Pancreas (tissue), 10 donors: Measurements from ENCODE around the gene CDHR4. TPM values are rescaled to one million over a fixed set of nuclear protein-coding genes. Genes with fewer than 3 reads are reported as not detected.

Experiments used
- ATAC-seq, 4 donors: fragments of 200-7000 bp; cut with Tn5 transposase; one replicate each; pipeline versions ENCODE4 v1.8.0 to v1.9.1; 2020; ENCODE audit warnings: mild to moderate bottlenecking in 4 of 4, moderate library complexity in 4 of 4
- DNase-seq, 6 donors: peaks; one replicate each; pipeline ENCODE4 v3.0.0-alpha.2; 2020
- FAIRE-seq: peaks from 2 replicates; lab custom pipeline; 2012; peaks lifted over from hg19 to GRCh38; lab: Jason Lieb, UNC
- H3K27ac ChIP-seq, 4 donors: fragments of 200-600 bp; sonication (generic); 1 replicate in 3 of 4; 2 replicates in 1 of 4; pipeline versions ENCODE4 v1.5.0 to v1.8.0; 2020
- H3K27me3 ChIP-seq, 4 donors: fragments of 200-600 bp; one replicate each; pipeline ENCODE4 v1.8.0; 2021
- H3K36me3 ChIP-seq, 3 donors: fragments of 200-600 bp; sonication (generic) in 1 of 3; one replicate each; pipeline versions ENCODE4 v1.5.0 to v1.8.0; 2020 to 2021
- H3K4me1 ChIP-seq, 3 donors: fragments of 200-600 bp; one replicate each; pipeline ENCODE4 v1.8.0; 2021
- H3K4me3 ChIP-seq, 4 donors: fragments of 200-600 bp; sonication (generic) in 2 of 4; one replicate each; pipeline versions ENCODE4 v1.5.0 to v1.8.0; 2020 to 2021
- H3K9me3 ChIP-seq, 4 donors: fragments of 200-600 bp; one replicate each; pipeline ENCODE4 v1.8.0; 2021
- WGBS, 2 donors: extraction: QIAGEN DNeasy Blood & Tissue Kit; methylation state at CpG; one replicate each; pipeline ENCODE4 v1.1.7; 2013; 5-methylcytosine and 5-hydroxymethylcytosine counted together
- intact Hi-C, 3 donors: fragments of 100-400 bp; cut with DNase I; formaldehyde crosslinking; loops; one replicate each; pipeline versions ENCODE4 v1.11.1 to v1.14.2; 2022
- polyA plus RNA-seq, 2 donors: library from polyadenylated mRNA; stranded (reverse); fragments of 200-250 nt; gene quantifications; one replicate each; pipeline ENCODE4 v1.2.3, GENCODE V29; 2013
- total RNA-seq, 6 donors: library from RNA; stranded (reverse); fragmentation: NEBNext Ultra II Directional in 4 of 6; extraction: Animal tissue kit (Norgen Biotek cat#: 25700) in 4 of 6; gene quantifications; one replicate each; pipeline versions ENCODE4 v1.2.1 to v1.2.4, GENCODE V29; 2021 to 2023
- TF ChIP-seq, protein P1 (sequence below), 4 donors: fragments of 200-600 bp; sonication (generic) in 3 of 4; IDR thresholded peaks; one replicate each; pipeline versions ENCODE4 v1.5.0 to v1.8.0; 2021; ENCODE audit warnings: antibody characterized with exemption in 4 of 4
- donor health status: healthy with polysubstance abuse.
- donor health status: DM: no; HTN: no; CAD: no; lungs with moderate emphysema.
- donor health status: DM: no; HTN: no; CAD: no.
- donor health status: control.
- donor health status: control.
- donor health status: Bipolar disorder and iron deficiency.
- donor health status: DM: yes; HTN: yes; CAD: no.
- donor health status: DM: no; HTN: no; CAD: no.
- donor health status: DM: no; HTN: no; CAD: no.
- donor health status: DM: yes; HTN: yes; CAD: no.

Gene CDHR4
- total and polyA plus RNA-seq, 8 donors = not detected

DNA sequence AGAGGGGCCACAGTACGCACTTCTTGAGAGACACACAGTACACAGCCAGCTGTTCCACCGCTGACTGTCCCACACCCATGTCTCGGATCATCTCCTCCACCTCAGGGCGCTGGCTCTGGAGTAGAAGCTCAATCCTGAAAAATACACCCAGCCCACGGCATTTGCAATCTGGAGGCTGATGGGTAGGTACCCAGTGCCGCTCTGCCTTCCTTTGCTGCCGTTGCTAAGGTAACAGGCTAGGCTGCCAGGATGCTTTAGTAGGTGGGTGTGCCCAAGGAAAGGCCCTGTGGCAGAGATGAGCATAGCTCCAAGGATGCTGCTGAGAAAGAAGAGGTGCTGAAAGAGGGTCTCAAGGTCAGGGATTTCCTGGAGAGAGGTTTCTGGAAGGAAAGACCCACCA is 42.1 kb upstream of the CDHR4 start:
- TF ChIP-seq, protein P1, sequence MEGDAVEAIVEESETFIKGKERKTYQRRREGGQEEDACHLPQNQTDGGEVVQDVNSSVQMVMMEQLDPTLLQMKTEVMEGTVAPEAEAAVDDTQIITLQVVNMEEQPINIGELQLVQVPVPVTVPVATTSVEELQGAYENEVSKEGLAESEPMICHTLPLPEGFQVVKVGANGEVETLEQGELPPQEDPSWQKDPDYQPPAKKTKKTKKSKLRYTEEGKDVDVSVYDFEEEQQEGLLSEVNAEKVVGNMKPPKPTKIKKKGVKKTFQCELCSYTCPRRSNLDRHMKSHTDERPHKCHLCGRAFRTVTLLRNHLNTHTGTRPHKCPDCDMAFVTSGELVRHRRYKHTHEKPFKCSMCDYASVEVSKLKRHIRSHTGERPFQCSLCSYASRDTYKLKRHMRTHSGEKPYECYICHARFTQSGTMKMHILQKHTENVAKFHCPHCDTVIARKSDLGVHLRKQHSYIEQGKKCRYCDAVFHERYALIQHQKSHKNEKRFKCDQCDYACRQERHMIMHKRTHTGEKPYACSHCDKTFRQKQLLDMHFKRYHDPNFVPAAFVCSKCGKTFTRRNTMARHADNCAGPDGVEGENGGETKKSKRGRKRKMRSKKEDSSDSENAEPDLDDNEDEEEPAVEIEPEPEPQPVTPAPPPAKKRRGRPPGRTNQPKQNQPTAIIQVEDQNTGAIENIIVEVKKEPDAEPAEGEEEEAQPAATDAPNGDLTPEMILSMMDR (IDR thresholded peaks at IDR 0.05) = no peak
- H3K27me3 ChIP-seq = no peaks in the 10 kb centered on the region
- DNase-seq (no peak), ATAC-seq (no peak), FAIRE-seq (no peak)
- H3K27ac ChIP-seq = no peak overlapping the region
- no peaks in the 10 kb centered on the region for H3K4me1 ChIP-seq
- WGBS, 2 donors = 95 to 96% methylated on average over 7 of the region's 7 CpGs
- no peaks in the 10 kb centered on the region for H3K36me3 ChIP-seq
- intact Hi-C loops = loop anchor here in 2 of 3 donors (5.0 to 10.0 kb wide), 3 partner anchors 35 to 140 kb away; no protein-coding TSS in a partner anchor
- no peaks in the 10 kb centered on the region for H3K9me3 ChIP-seq
- no peak overlapping the region for H3K4me3 ChIP-seq

DNA sequence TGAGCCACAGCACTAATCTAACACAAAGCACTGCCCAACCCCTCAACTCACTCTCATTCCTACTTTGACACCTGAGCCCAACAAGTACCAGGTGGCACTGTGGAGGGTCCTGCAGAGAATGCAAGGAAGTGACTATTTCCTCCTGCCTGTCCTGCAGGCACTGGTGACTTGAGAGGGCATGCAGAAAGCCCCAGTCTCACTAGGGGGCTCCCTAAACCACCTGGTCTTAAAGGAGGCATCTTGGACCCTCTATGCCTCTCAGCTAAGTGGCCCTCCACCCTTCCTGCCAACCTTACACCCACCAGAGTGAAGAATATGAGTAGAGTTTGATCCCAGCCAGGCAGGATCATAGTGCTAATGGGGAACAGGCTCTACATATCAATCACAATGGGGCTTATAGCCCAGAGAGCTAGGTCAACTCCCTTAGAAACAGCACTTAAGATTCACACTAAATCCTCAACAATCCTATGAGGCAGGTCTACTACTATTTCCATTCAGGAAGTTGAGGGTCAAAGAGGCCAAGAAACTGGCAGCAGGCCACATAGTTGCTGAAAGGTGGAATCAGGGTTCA is 41.5 kb upstream of the CDHR4 start:
- intact Hi-C loops = loop anchor here in 2 of 3 donors (5.0 to 10.0 kb wide), 3 partner anchors 34 to 139 kb away; no protein-coding TSS in a partner anchor
- no peaks in the 10 kb centered on the region for H3K36me3 ChIP-seq
- H3K27me3 ChIP-seq = no peaks in the 10 kb centered on the region
- H3K4me3 ChIP-seq = no peak overlapping the region
- DNase-seq = no peak
- no peaks in the 10 kb centered on the region for H3K4me1 ChIP-seq
- TF ChIP-seq, protein P1 (IDR thresholded peaks at IDR 0.05) = no peak
- FAIRE-seq = no peak
- H3K27ac ChIP-seq = no peak overlapping the region
- ATAC-seq = no peak
- no peaks in the 10 kb centered on the region for H3K9me3 ChIP-seq

DNA sequence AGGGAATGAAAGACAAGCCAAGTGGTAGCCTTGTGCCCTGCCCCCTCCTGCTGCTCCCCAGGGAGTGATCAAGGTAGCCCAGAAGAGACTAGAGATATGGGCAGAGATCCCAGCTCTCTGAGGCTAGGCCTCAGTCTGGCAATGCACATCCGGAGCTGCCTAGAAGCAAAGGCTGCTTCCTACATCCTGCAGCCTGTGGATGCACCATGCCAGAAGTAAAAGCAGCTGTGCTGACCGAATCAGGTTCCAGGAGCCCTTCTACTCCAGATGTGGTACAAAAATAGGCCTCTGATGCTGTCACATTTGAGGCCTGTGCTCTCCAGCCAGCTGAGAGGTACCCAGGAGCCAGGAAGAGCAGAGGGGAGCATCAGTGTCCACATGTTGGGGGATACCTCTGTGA is 40.7 kb upstream of the CDHR4 start:
- intact Hi-C loops = loop anchor here in 2 of 3 donors (5.0 to 10.0 kb wide), 3 partner anchors 33 to 138 kb away; no protein-coding TSS in a partner anchor
- H3K27ac ChIP-seq = no peak overlapping the region
- DNase-seq (no peak), ATAC-seq (no peak), FAIRE-seq (no peak)
- H3K4me1 ChIP-seq = no peaks in the 10 kb centered on the region
- WGBS, 2 donors = 75 to 82% methylated on average over 2 of the region's 2 CpGs
- H3K36me3 ChIP-seq = no peaks in the 10 kb centered on the region
- H3K9me3 ChIP-seq = no peaks in the 10 kb centered on the region
- no peaks in the 10 kb centered on the region for H3K27me3 ChIP-seq
- TF ChIP-seq, protein P1 (IDR thresholded peaks at IDR 0.05) = no peak
- H3K4me3 ChIP-seq = no peak overlapping the region

DNA sequence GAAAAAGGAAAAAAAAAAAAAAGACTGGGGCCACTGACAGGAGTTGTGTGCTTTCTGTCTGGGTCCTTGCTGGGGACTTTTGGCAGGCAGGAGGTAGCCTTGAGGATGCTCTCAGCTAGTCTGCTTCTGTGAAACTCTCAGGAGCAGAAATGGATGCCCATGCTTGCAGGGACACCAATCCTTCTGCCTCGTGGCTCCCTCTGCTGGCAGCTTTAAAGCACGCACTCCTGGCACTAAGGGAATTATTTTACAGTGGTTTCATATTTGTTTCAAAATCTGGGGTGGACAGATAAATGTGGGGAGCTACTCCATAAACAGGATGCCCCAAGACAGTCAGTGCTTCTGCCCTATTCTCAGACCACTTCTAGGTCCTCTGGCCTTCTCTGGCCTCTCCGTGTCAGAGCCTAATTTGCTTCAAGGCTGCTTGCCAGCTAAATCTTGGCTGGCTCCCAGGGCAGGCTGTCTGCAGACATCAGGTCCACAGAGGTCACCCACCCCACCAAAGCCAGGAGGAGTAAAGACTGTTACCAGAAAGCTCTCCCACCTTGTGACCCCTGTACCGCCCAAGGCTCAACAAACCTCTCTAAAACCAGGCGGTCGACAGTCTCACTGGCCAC is 39.6 kb upstream of the CDHR4 start:
- no peaks in the 10 kb centered on the region for H3K4me1 ChIP-seq
- TF ChIP-seq, protein P1 (IDR thresholded peaks at IDR 0.05) = peak; percentile 69 to 79 (median 76)
- WGBS, 2 donors = 41 to 45% methylated on average over 6 of the region's 6 CpGs
- no peaks in the 10 kb centered on the region for H3K36me3 ChIP-seq
- intact Hi-C loops = loop anchor here in 1 of 3 donors (5.0 kb wide), 1 partner anchor 37 kb away; the partner anchor contains the start of gene INKA1
- FAIRE-seq (no peak), DNase-seq (peak; percentile 59 to 87 (median 76)), ATAC-seq (peak; percentile 84 to 98 (median 95))
- H3K9me3 ChIP-seq = no peaks in the 10 kb centered on the region
- H3K4me3 ChIP-seq = no peak overlapping the region
- H3K27ac ChIP-seq = no peak overlapping the region
- H3K27me3 ChIP-seq = no peaks in the 10 kb centered on the region

DNA sequence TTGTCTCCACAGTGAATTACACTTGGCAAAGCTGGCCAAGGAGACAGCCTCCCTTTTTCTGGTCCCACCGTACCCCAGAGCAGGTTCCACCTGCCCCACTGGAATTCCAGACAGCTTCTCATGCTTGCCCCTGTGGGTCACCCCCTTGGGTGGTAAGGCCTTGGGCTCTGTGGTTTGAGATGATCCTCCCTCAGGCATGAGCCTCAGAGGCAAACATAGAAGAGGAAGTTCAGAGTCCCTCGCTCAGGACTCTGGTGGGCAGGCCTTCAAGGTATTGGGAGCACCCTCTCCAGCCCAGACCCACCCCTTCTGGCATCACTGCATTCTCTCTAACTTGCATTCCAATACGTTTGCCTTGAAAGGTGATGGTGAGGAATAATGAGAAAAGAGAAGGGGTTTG is 31.7 kb upstream of the CDHR4 start:
- FAIRE-seq (no peak), DNase-seq (no peak), ATAC-seq (no peak)
- H3K36me3 ChIP-seq = no peaks in the 10 kb centered on the region
- H3K4me1 ChIP-seq = no peaks in the 10 kb centered on the region
- TF ChIP-seq, protein P1 (IDR thresholded peaks at IDR 0.05) = no peak
- H3K9me3 ChIP-seq = no peaks in the 10 kb centered on the region
- no peak overlapping the region for H3K27ac ChIP-seq
- WGBS, 2 donors = 79 to 85% methylated on average over 3 of the region's 3 CpGs
- intact Hi-C loops = no loop called here
- no peak overlapping the region for H3K4me3 ChIP-seq
- H3K27me3 ChIP-seq = no peaks in the 10 kb centered on the region
